NCI-H345 (cell line): ENCODE measurements around the gene PRKN.

Source experiments
- DNase-seq: peaks from one replicate; lab custom pipeline; 2025; lab: John Stamatoyannopoulos, UW

PRKN gene

DNA sequence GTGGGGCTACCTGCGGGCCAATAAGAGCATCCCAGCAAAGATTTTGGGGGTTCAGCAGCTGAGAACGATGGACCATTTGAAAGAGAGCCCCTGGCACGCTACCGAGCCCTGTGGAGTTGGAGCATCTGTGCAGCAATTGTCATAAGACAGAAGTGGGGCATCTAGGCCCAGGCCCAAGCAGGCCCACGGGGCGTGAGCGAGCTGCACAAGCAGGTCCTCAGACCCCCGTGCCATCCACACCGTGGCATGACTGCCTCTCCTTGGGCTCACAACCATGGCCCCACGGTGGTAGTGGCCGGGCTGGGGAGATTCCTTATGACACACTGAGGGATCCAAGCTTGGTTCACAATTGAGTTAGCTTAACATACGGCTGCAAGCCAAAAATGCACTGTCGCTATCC is 1350.5 kb downstream of the PRKN start:
- no peak for DNase-seq

DNA sequence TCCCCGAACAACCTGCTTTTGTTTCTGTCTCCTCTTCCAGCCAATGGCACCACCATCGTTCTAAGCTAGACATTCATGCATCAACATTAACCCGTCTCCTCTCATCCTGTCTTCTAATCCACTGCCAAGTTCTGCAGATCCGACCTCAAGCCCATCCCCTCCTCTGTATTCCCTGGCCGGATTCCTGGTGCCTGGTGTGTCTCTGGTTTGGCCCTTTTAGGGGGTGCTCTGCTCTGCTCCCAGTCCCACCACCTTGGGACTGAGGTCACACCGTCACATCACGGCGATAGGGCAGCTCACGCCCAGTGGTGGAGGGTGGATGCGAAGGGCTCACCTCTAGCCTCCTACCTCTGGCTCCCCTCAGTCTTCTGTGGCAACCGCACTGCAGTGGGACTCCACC is 1351.2 kb downstream of the PRKN start:
- no peak for DNase-seq

DNA sequence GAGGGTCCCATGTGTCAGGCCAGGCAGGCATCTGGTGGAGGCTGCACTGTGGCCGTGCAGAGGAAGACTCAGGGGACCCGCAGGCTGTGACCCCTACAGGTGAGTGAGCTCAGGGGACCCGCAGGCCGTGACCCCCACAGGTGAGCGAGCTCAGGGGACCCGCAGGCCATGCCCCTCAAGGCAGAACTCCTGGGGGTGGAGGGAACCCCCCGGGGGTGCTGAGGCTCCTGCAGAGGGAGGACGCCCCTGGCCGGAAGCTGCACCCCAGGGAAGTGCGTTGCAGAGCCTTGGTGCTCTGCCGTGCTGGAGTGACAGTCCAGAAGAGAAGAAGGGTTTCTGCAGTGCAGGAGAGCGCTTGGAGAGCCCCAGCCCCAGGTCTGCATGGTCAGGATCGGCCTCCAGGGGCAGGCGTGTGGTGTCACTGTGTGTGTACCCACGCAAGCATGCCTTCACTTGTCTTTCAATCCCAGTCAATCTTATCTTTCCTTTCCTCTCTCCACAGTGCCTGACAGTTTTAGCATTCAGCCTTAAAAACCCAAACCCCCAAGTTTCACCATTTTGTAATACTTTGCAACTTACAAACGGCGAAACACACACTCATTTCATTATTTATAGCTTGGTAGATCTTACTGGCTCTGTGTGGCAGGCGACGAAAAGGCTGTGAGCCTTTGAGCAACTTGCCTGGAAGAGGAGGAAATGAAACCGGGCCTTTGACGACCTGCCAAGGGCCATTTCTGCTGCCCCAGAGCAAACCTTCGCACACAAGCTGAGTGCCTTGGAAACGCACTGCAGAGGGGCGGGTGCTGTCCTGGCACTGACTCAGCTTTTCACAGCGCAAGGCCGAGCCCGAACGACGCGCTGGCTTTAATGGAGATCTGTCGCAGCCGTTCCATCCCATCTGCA is 1352.3 kb downstream of the PRKN start:
- DNase-seq, result peak; percentile 38

DNA sequence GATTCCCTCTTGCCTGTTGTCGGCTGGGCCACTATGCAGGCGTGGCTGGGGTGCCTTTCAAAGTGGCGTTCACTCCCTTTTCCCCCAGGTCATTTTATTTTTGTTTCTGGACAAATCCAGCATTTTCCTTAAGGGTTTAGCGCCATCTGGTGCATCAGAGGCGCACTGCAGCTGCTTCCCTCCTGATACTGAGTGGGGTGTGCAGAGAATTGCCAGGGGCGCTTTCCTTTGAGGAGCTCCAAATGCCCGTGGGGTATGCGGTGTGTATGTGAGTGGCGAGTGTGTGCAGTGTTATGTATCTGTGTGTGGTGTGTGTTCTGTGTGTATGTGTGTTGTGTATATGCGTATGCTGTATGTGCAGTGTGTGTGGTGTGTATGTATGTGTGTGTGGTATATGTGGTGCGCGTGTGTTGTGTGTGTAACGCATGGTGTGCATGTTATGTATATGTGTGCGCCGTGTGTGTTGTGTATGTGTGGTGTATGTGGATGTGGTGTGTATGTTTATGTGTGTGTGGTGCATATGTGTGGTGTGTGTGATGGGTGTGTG is 1353.6 kb downstream of the PRKN start:
- DNase-seq, result peak; percentile 76

DNA sequence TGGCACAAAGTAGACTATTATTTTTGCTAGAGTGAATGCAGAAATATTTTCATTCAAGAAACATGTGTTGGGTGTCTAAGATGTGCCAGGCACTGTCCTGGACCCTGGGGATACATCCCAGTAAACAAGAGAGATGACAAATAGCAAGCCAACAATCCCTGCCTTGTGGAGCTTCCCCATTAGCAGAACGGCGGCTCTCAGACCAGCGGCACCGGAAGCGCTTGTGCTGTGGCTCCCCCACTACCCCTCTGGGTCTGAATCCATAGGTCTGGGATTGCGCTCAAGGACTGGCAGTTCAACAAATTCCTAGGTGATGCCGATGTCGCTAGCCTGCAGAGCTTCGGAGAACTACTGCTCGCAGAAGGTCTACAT is 1355.2 kb downstream of the PRKN start:
- no peak for DNase-seq

DNA sequence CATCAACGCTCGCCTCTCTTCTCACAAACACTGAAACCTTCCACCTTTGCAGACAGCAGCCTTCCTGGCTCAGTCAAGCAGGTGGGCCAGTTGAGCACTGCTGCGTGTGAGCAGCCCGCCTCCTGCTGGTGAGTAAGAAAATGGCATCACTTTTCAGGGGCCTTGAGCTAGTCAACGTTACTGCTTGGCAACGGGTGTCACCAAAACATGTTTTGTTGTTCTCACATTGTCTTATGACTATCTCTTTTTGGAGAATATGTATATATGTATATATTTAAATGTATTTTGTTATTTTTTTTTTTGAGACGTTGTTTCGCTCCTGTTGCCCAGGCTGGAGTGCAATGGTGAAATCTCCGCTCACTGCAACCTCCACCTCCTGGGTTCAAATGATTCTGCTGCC is 1356.7 kb downstream of the PRKN start:
- peak; percentile 59 for DNase-seq

DNA sequence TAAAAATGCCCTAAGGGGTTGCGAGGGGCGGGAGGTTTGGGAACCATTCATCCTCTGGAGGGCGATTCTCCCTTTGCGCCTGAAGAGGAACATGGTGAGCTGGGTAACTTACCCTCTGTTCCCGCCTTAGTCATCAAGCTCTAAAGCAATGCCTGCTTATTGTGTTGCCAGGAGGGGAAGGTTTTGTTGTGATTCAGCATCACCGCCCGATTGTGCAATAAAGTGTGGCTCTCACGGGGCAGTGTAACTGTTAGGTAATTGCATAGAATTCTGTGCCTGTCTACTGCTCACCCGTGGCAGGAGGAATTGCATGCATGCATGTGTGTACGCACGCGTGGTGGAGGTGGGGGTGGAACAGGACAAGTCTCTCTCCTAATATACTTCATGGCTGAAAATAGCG is 1358.2 kb downstream of the PRKN start:
- no peak for DNase-seq

DNA sequence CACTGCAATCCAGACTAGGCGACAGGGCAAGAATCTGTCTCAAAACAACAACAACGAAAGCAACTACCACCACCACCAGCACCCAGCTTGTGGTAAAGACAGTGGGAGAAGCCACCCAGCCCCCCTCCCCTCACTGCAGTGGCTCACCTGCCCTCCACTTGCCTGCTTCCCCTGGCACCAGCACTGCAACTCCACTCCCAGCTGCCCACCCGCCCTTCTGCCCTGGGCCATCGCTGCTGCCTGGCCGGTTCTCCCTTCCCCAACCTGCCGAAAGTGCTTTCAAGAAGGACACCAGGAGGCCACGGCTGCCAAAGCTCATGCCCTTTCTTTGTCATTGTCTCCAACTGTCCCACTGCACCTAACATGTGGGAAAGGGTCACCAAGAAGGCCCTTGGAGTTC is 1359.1 kb downstream of the PRKN start:
- DNase-seq, result no peak

DNA sequence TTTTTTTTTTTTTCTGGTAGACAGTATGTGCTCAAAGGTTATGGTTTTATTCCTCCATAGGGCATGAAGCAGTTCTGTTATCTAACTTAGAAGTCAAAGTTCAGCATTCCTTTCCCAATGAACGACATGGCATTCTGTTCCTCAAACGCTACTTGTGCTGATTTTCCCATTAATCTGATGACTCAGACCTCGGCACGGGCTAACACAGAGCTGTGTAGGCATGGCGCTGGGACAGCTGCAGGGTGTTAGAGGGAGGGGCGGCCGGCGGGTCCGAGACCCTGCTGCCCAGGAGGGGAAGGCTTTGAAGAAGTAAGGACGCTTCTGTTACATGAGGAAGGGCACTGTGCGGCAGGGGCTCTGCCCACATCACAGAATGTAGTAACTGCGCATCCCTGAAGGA is 1360.1 kb downstream of the PRKN start:
- DNase-seq, result no peak

DNA sequence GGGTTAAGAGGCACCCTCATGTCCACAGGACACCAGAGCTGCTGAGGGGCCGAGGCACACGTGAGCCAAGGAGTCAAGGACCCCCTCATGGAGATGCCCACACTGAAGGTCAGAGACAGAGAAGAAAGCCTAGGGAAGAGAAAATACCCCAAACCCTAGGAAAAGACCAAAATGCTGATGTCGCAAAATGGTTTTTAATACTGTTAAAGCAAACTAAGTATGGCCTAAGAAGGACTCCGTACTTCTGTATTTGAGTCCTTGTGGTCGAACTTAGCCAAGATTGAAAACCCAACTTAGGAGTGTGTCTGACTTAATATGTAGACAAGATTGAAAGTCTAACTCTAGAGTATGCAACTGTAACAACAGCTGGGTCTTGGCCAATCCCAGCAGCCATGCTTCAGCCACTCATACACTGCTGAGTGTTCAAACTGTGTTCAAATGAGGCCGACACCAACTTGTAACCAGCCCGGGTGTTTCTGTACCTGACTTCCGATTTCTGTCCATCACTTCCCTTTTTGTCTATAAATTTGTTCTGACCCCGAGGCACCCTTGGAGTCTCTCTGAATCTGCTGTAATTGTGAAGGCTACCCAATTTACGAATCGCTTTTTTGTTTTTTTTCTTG is 1361.2 kb downstream of the PRKN start:
- no peak for DNase-seq

DNA sequence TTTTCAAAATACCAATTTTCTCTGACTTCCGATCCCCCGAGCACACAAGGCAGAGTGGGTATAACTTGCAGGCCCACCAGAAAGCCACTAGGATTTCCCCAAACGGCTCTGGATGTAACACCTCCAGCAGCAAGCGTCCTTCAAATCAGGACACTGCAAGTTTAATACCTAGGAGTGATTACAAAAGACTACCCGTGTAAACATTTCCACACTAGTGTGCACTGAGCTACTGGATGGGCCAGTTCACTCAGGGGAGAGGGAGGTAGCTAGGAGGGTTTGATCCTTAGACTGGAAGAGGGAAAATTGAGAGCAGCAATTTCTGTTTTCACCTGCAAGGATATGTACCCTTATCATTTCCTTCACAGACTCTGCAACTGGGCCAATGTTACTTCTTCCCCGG is 1361.9 kb downstream of the PRKN start:
- no peak for DNase-seq

DNA sequence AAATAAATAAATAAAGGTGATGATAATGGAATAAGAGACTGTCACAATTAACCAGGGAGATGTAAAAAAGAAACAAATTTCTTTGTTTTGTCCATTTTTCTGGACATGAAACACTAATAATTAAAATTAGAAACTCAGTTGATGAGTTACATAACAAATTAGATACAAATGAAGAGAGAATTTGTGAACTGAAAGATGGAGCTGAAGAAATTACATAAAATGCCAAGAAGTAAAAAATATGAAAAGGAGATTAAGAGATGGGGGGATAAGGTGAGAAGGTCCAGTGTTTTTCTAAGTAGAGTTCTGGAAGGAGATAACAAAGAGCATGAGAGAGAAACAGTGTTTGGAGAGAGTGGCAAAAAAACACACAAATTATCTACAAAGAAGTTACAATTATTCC is 1364.3 kb downstream of the PRKN start:
- no peak for DNase-seq

DNA sequence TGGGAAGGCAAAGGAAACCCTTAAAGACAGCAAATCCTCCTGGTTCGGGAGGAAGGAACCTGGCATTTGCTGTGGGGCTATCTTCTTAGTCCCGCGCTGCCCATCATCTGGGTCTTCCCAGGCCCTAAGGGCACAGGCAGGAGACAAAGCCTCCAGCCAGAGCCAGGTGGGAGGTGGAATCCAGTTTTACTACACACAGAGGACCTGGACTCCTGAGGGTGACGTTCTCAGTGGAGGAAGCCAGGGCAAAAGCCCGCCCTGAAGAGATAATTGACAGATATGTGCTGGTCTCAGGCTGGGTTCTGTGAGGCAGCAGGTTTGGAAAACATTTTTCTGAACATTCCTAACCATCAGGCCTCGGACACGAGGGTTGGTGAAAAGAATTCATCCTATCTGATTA is 1365.3 kb downstream of the PRKN start:
- DNase-seq, result no peak

DNA sequence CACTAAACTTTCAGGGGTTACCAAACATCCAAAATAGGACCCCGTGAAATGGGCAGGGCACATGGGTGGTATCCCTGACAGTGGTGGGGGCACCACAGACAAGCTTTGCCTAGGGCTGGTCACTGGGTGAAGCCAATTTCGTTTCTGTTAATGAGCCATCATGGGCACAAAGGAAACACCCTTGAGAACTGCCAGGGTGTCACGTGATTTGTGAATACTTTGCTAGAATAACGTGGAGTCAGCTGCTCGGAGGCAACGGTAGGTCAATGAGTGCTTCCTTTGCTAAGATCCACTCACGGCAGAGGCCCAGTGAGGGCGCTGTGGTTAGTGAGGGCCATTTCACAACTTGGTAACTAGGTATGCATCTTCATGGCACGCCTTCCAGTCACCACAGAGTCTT is 1366.0 kb downstream of the PRKN start:
- DNase-seq, result no peak

DNA sequence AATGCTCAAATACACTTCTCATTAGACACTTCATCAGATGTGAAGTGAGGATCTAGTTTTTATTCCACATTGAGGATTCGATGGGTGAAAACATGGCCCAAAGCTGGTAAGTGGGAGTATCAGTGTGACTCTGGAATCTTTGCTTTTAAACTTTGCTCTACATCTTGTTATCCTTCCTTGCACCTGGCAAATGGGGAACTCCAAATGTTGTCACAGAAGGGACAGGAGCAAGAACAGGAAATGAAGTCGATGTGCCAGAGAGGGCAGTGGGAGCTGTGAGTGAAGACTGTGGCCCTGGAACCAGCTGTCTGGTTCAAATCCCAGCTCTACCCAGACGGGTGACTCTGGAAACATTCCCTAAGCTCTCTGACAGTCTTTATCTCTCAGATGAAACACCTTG is 1367.0 kb downstream of the PRKN start:
- DNase-seq, result no peak

DNA sequence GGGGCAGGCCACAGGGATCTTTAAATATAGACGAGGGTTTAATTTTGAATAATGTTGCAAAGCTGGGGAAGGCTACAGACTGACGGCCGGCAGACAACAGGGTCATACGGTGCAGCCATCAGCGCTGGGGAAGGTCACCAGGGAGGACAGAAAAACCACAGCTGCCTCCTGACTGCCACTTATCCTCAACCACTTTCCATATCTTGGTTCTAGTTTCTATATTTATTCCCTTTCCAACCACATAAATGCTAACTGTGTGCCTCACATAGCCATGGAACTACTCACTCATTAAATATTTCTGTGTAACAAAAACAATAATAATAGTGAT is 1368.0 kb downstream of the PRKN start:
- no peak for DNase-seq

DNA sequence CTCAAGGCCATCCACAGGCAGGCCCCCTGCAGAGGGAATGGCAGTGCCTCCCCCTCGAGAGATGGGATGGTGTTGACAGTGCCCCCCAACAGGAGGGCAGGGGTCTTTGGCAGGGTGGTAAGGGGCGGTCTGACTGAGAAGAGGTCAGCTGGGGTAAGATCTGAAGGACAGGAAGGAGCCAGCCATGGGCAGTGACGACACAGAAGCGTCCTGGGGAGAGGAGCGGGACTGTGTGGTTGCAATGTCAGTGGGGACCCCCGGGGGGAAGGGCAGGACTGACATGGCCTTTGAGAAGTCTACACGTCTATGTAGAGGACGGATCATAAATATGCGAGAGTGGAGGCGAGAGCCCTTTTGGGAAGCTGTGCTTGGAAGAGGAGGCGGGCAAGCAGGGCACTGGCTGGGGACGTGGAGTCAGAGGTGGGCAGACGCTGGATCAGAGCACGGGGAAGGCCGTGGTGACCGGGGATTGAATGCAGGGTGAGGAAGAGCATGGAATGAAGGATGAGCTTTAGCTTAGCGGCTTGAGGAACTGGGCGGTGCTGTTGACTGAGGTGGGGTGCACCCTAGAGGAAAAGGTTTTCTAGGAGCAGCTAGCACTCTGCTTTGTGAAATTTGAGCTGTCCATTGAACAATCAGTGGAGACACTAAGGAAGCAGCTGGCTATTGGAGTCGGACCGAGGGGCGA is 1371.3 kb downstream of the PRKN start:
- DNase-seq, result no peak

DNA sequence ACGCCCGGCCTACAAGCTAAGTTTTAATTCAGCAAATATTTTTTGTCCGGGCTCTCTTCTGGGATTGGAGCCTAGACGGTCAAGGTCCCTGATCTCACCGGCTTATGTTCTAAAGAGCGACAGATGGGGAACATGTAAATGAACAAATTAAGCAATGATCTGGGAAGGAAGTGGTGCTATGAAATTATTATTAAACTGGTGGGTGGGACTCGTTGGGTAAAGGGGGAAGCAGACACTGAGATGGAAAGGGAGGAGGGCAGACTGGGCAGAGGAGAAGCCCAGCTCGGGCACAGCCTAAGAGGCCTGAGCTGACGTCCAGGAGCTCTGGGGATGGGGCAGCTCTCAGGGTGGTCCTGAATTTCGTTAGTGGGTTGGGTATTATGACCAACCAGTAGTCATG is 1371.9 kb downstream of the PRKN start:
- no peak for DNase-seq

DNA sequence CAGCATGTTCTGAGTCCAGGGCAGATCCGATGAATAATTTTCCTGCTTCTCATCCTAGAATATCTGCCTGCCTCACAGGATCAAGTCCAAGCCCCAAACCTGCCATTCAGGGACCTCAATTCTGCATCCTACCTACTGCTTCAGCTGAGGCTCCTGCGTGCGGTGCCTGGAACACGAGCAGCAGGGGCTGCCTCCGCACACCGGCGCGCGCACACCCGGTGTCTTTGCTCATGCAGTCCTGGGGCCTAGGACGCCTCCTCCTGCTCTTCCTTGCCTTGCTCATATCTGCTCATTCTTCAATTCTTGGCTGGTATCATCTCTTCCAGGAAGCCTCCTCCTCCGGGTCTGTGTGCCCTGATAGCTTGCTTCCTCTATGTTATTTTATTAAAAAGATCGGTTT is 1372.6 kb downstream of the PRKN start:
- no peak for DNase-seq

DNA sequence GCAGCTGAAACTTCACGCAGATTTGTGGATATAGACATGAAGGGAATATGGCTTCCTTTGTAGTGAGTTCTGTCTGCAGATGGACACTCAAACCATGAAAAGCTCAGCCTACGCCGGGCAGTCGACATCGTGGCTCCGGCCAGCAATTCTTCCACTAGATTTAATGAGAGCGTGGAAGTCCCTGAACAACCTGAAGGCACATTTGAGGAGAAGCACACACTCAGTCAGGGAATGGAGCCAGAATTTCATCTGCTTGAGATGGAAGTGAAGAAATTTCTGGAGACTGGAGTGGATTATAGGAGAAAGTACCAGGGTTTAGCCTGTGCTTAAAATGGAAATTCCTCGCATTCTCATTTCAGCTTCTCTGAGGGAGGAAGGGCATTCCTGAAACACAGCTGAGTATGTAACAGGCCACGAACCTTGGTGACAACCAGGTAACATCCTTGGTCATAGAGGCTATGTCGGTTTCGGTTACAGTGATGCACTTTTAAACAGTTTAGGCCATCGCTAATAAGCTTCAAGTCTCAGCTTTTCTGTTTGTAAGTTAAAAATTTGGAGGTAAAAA is 1373.2 kb downstream of the PRKN start:
- no peak for DNase-seq

DNA sequence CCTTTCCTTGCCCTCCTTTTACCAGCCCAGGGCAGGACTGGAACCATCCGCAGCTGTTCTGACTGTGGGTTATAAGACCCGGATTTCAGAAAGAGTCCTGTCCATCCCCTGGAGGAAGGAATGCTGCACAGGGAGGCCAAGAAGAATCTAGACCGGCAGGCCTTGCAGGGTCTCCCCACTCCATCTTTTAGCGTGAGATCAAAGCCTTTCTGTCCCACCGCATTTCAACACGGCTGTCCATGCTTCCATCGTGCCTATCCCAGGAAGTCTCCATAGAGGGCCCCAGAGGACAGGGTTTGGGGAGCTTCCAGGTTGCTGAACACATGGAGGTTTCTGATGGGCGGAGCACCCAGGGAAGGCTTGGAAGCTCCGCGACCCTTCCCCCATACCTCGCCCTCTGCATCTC is 1374.4 kb downstream of the PRKN start:
- DNase-seq, result peak; percentile 59

DNA sequence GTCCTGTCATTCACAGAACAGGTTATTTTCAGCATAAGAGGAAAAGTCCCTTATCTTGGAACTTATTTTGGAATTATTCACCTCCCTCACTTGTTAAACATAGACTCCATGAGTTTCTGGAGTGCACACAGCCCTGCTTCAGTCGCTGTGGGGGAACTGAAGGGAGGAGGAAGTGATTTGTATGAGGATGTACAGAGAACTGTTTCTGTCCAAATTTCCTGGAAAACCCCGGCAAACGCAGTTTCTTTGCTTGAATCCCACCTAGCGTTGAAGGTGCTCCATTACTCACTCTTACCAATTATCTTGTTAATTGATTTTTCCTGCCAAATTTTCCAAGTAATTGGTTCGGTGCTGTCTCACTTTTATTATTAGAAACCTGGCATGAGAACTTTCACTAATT is 1375.7 kb downstream of the PRKN start:
- DNase-seq, result no peak

DNA sequence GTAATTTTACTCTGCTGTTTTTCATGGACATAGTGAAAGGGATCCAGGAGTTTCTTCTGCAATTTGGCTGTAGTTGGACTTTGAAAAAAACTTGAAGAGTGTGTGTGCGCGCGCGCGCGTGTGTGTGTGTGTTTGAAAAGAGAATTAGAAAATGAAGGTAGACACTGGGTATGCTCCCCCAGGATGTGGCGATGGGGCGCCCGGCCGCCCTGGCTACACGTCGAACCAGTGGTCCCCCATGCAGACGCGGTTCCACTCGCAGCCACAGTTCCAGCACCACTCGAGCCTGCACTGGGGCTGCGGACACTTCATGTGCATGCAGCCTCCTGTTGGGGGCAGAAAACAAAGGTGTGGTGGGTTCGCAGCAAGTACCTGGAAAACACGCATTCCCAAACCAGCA is 1377.7 kb downstream of the PRKN start:
- DNase-seq, result no peak
